GM19240 (cell line): Measurements from ENCODE around the gene ACOT13.
"Not testable (repeated sequence)": the region's sequence is repeated elsewhere in the genome, so short reads cannot be mapped to it uniquely, and the experiment has no call there.

Experiments used
- DNase-seq: peaks from one replicate; pipeline ENCODE4 v3.0.0; 2011; ENCODE audit warnings: low spot score; ENCODE audit not compliant: insufficient read length

ACOT13 gene

GRCh38 chr6:24666641-24667377 lies at the start of gene ACOT13, which contains the start of gene TDP2:
Gene ACOT13 (plus strand): TSS chr6:24667077. CDS start chr6:24667264, 187 bp downstream.
Gene TDP2 (minus strand): TSS chr6:24666899. CDS start chr6:24666862, 37 bp downstream.
- peak; percentile 66 for DNase-seq

GRCh38 chr6:24619661-24620060 lies 47.2 kb upstream of the ACOT13 start:
- DNase-seq = no peak

GRCh38 chr6:24620637-24621036 lies 46.2 kb upstream of the ACOT13 start:
- no peak for DNase-seq

- no peak for DNase-seq
These were observed 45.1 kb upstream of the ACOT13 start for GRCh38 chr6:24621626-24622289.

GRCh38 chr6:24630856-24631505 lies 35.9 kb upstream of the ACOT13 start:
- DNase-seq = no peak

GRCh38 chr6:24631671-24632070 lies 35.2 kb upstream of the ACOT13 start:
- no peak for DNase-seq

- DNase-seq = no peak
These were observed 34.3 kb upstream of the ACOT13 start for GRCh38 chr6:24632573-24632972.

- no peak for DNase-seq
These were observed 30.2 kb upstream of the ACOT13 start for GRCh38 chr6:24636681-24637080.

- no peak for DNase-seq
These were observed 26.7 kb upstream of the ACOT13 start for GRCh38 chr6:24640166-24640565.

GRCh38 chr6:24640631-24641030 lies 26.2 kb upstream of the ACOT13 start:
- not testable (repeated sequence) for DNase-seq

GRCh38 chr6:24642061-24642460 lies 24.8 kb upstream of the ACOT13 start:
- DNase-seq = no peak

GRCh38 chr6:24643920-24644319 lies 23.0 kb upstream of the ACOT13 start:
- no peak for DNase-seq

- no peak for DNase-seq
These were observed 22.5 kb upstream of the ACOT13 start for GRCh38 chr6:24644377-24644776.

- no peak for DNase-seq
These were observed 20.1 kb upstream of the ACOT13 start for GRCh38 chr6:24646771-24647170.

GRCh38 chr6:24648276-24648675 lies 18.6 kb upstream of the ACOT13 start:
- DNase-seq = no peak

- DNase-seq = no peak
These were observed 17.2 kb upstream of the ACOT13 start for GRCh38 chr6:24649691-24650090.

GRCh38 chr6:24650365-24650764 lies 16.5 kb upstream of the ACOT13 start:
- no peak for DNase-seq

- no peak for DNase-seq
These were observed 11.7 kb upstream of the ACOT13 start for GRCh38 chr6:24655215-24655614.

GRCh38 chr6:24658573-24659560 lies 8.0 kb upstream of the ACOT13 start:
- DNase-seq = no peak

GRCh38 chr6:24659561-24659960 lies 7.3 kb upstream of the ACOT13 start:
- DNase-seq = no peak

GRCh38 chr6:24660105-24660504 lies 6.8 kb upstream of the ACOT13 start:
- no peak for DNase-seq
